GM12872 (cell line): Measurements from ENCODE around the gene C22orf23.

Experiments
- CTCF ChIP-seq: IDR thresholded peaks from 3 replicates; pipeline ENCODE4 v1.5.1; 2011; ENCODE audit warnings: low read depth, mild to moderate bottlenecking, low read length, moderate library complexity; ENCODE audit not compliant: insufficient read depth

Gene C22orf23

GRCh38 chr22:37894939-37895670, 58.3 kb downstream of the C22orf23 start:
- TF ChIP-seq CTCF = no peak

DNA sequence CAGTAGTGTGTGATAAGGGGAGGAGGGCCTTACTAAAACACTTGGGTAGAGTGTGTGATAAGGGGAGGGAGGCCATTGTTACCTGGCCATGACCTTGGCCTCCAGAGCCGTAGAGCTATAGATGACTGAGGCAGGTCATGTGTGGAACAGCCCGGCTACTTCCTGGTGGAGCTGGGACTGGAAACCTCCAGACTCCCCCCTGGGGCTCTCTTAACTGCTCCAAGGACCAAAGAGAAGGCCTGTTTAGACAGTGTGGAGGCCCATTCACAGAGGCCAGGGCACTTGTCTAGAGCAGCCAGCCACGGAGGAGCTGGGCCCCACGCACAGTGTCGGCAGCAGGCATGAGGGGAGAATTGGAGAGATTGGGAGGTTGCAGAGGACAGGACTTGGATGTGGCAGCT, 59.8 kb downstream of the C22orf23 start:
- TF ChIP-seq CTCF = no peak
